Islet of Langerhans (tissue), 1 donor: ENCODE data around the gene SHROOM3.

ENCODE experiments used
- FAIRE-seq: peaks from one replicate; lab custom pipeline; 2011; peaks lifted over from hg19 to GRCh38; lab: Jason Lieb, UNC

The SHROOM3 gene

GRCh38 chr4:76663824-76664223 lies 228.8 kb downstream of the SHROOM3 start:
- no peak for FAIRE-seq

- FAIRE-seq, result no peak
Measured at GRCh38 chr4:76665153-76665552, 230.1 kb downstream of the SHROOM3 start.

- no peak for FAIRE-seq
Measured at GRCh38 chr4:76665721-76666120, 230.7 kb downstream of the SHROOM3 start.

- no peak for FAIRE-seq
Measured at GRCh38 chr4:76666944-76667532, 232.0 kb downstream of the SHROOM3 start.

- FAIRE-seq, result no peak
Measured at GRCh38 chr4:76670631-76671030, 235.6 kb downstream of the SHROOM3 start.

- no peak for FAIRE-seq
Measured at GRCh38 chr4:76673362-76673761, 238.3 kb downstream of the SHROOM3 start.

GRCh38 chr4:76674983-76675382 lies 240.0 kb downstream of the SHROOM3 start:
- FAIRE-seq, result no peak

GRCh38 chr4:76677571-76678326 lies 242.7 kb downstream of the SHROOM3 start:
- FAIRE-seq, result peak; percentile 99

GRCh38 chr4:76679691-76680090 lies 244.7 kb downstream of the SHROOM3 start:
- FAIRE-seq, result no peak

- no peak for FAIRE-seq
Measured at GRCh38 chr4:76680952-76681351, 245.9 kb downstream of the SHROOM3 start.

- no peak for FAIRE-seq
Measured at GRCh38 chr4:76681996-76682395, 247.0 kb downstream of the SHROOM3 start.

- no peak for FAIRE-seq
Measured at GRCh38 chr4:76683144-76683543, 248.1 kb downstream of the SHROOM3 start.

GRCh38 chr4:76687746-76688448 lies 252.9 kb downstream of the SHROOM3 start:
- FAIRE-seq, result peak; percentile 60

GRCh38 chr4:76688619-76689144 lies 253.7 kb downstream of the SHROOM3 start:
- FAIRE-seq, result no peak

GRCh38 chr4:76689145-76689817 lies 254.3 kb downstream of the SHROOM3 start:
- FAIRE-seq, result no peak

GRCh38 chr4:76690011-76690905 lies 255.2 kb downstream of the SHROOM3 start:
- peak; percentile 78 for FAIRE-seq

- no peak for FAIRE-seq
Measured at GRCh38 chr4:76690906-76691275, 255.9 kb downstream of the SHROOM3 start.

- no peak for FAIRE-seq
Measured at GRCh38 chr4:76691807-76692582, 257.0 kb downstream of the SHROOM3 start.

GRCh38 chr4:76692761-76693160 lies 257.7 kb downstream of the SHROOM3 start:
- FAIRE-seq, result no peak

- peak; percentile 33 for FAIRE-seq
Measured at GRCh38 chr4:76694056-76694455, 259.0 kb downstream of the SHROOM3 start.

- FAIRE-seq, result no peak
Measured at GRCh38 chr4:76696109-76696508, 261.1 kb downstream of the SHROOM3 start.
